ENCODE measurements around the gene C1orf115. TPM values are rescaled to one million over a fixed set of nuclear protein-coding genes. Genes with fewer than 3 reads are reported as not detected.
"Not testable (repeated sequence)": the region's sequence is repeated elsewhere in the genome, so short reads cannot be mapped to it uniquely, and the experiment has no call there.

Gene C1orf115
- total RNA-seq, 1 donor from 2014 or later, result 9.7 TPM

GRCh38 chr1:220680085-220680687 is 10.0 kb upstream of the C1orf115 start:
- no peaks in the 10 kb centered on the region for H3K9me3 Mint-ChIP-seq (ENCODE audit: low read depth)
- no peaks in the 10 kb centered on the region for H3K36me3 Mint-ChIP-seq (ENCODE audit: insufficient read depth)
- H3K27ac Mint-ChIP-seq, result no peak overlapping the region
- no peak overlapping the region for H3K4me3 Mint-ChIP-seq (ENCODE audit: low read depth)
- peak; percentile 72 for TF ChIP-seq CTCF (IDR thresholded peaks at IDR 0.05; ENCODE audit: unreplicated experiment)
- DNase-seq (ENCODE audit: low spot score, unreplicated experiment), result no peak
- peaks cover 3% of the 10 kb centered on the region for H3K27me3 Mint-ChIP-seq
- no peaks in the 10 kb centered on the region for H3K4me1 Mint-ChIP-seq (ENCODE audit: low read depth)

GRCh38 chr1:220681220-220681880 is 8.8 kb upstream of the C1orf115 start:
- no peak for DNase-seq (ENCODE audit: low spot score, unreplicated experiment)
- no peaks in the 10 kb centered on the region for H3K36me3 Mint-ChIP-seq (ENCODE audit: insufficient read depth)
- H3K9me3 Mint-ChIP-seq (ENCODE audit: low read depth), result no peaks in the 10 kb centered on the region
- TF ChIP-seq CTCF (IDR thresholded peaks at IDR 0.05; ENCODE audit: unreplicated experiment), result no peak
- H3K4me3 Mint-ChIP-seq (ENCODE audit: low read depth), result no peak overlapping the region
- H3K4me1 Mint-ChIP-seq (ENCODE audit: low read depth), result no peaks in the 10 kb centered on the region
- H3K27ac Mint-ChIP-seq, result no peak overlapping the region
- H3K27me3 Mint-ChIP-seq, result no peaks in the 10 kb centered on the region

- H3K4me1 Mint-ChIP-seq (ENCODE audit: low read depth), result no peaks in the 10 kb centered on the region
- no peak for TF ChIP-seq CTCF (IDR thresholded peaks at IDR 0.05; ENCODE audit: unreplicated experiment)
- H3K27ac Mint-ChIP-seq, result no peak overlapping the region
- no peaks in the 10 kb centered on the region for H3K36me3 Mint-ChIP-seq (ENCODE audit: insufficient read depth)
- H3K9me3 Mint-ChIP-seq (ENCODE audit: low read depth), result no peaks in the 10 kb centered on the region
- no peak overlapping the region for H3K4me3 Mint-ChIP-seq (ENCODE audit: low read depth)
- DNase-seq (ENCODE audit: low spot score, unreplicated experiment), result no peak
- H3K27me3 Mint-ChIP-seq, result peaks cover 3% of the 10 kb centered on the region
Observed at GRCh38 chr1:220682901-220683576, 7.1 kb upstream of the C1orf115 start.

DNA sequence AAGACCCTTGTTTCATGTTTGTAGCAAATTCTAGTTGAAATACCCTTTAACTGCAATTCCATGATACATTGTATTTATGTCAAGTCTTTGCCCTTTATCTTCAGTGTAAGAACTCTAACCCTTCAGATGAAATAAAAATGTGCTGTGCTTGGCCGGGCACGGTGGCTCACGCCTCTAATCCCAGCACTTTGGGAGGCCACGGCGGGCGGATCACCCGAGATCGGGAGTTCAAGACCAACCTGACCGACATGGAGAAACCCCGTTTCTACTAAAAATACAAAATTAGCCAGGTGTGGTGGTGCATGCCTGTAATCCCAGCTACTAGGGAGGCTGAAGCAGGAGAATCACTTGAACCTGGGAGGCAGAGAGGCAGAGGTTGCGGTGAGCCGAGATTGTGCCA is 6.4 kb upstream of the C1orf115 start:
- not testable (repeated sequence) for DNase-seq (ENCODE audit: low spot score, unreplicated experiment); H3K4me3 Mint-ChIP-seq (ENCODE audit: low read depth); H3K36me3 Mint-ChIP-seq (ENCODE audit: insufficient read depth); H3K9me3 Mint-ChIP-seq (ENCODE audit: low read depth); H3K27me3 Mint-ChIP-seq; H3K4me1 Mint-ChIP-seq (ENCODE audit: low read depth); H3K27ac Mint-ChIP-seq

DNA sequence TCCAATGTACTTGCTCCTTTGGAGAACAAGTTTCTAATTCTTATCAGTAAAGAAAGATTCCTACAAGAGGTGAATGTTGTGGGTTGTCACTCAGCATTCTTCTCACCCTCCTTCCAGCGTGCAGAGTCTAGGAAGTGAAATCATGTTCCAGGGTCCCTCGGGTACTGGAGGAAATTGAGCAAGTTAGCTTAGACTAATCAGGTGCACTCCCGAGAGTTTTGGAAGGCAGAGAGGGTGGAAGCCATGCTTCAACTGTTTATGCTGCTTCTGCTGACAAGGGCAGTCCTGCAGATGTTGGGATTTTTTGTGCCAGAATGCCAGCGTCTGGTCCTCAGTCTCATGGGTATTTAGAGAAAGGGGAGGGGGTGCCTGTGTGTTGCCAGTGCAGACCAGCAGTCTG is 5.3 kb upstream of the C1orf115 start:
- H3K36me3 Mint-ChIP-seq (ENCODE audit: insufficient read depth), result no peaks in the 10 kb centered on the region

More for the DNA sequence above, 5.3 kb upstream of the C1orf115 start:
- TF ChIP-seq CTCF (IDR thresholded peaks at IDR 0.05; ENCODE audit: unreplicated experiment), result no peak
- Mint-ChIP-seq H3K4me3 (ENCODE audit: low read depth) (no peak overlapping the region), H3K4me1 (ENCODE audit: low read depth) (peaks cover 3% of the 10 kb centered on the region), H3K9me3 (ENCODE audit: low read depth) (no peaks in the 10 kb centered on the region), H3K27me3 (peaks cover 7% of the 10 kb centered on the region), H3K27ac (no peak overlapping the region)
- DNase-seq (ENCODE audit: low spot score, unreplicated experiment), result no peak
